ENCODE data around the gene CPNE5. TPM values are rescaled to one million over a fixed set of nuclear protein-coding genes. Genes with fewer than 3 reads are reported as not detected.
"Not testable (repeated sequence)": the region's sequence is repeated elsewhere in the genome, so short reads cannot be mapped to it uniquely, and the experiment has no call there.

The CPNE5 gene
- total RNA-seq, 6 experiments from 2014 or later = 0.12 to 0.37 (median 0.26) TPM; not detected in 2

- Mint-ChIP-seq H3K36me3 (ENCODE audit: low read depth) (no peaks in the 10 kb centered on the region), H3K27ac (no peak overlapping the region), H3K4me1 (ENCODE audit: low read depth) (peaks cover 7% of the 10 kb centered on the region), H3K4me3 (no peak overlapping the region), H3K9me3 (no peaks in the 10 kb centered on the region), H3K27me3 (ENCODE audit: insufficient read depth) (peaks cover 4% of the 10 kb centered on the region)
- no peak for TF ChIP-seq CTCF (IDR thresholded peaks at IDR 0.05)
- DNase-seq = no peak
Measured at GRCh38 chr6:36815962-36816735, 23.1 kb downstream of the CPNE5 start.

DNA sequence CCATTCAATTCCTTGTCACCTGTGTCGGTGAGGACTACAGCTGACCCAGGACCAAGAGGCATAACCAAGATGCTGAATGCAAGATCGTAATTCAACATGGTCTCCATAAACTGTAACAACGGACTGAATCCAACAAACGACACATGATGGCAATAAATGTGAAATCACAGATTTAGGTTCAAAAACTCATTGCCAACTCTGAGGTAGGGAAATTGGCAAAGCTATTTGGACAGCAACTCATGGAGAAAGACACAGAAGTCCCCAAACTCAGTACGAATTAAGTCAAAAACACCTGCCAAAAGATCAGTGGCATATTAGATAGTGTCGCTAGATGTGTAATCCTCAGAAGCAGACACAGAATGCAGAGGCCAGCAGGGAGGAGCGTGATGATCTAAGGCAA, 25.0 kb downstream of the CPNE5 start:
- peaks cover 8% of the 10 kb centered on the region for H3K27me3 Mint-ChIP-seq (ENCODE audit: insufficient read depth)
- no peak overlapping the region for H3K27ac Mint-ChIP-seq
- no peak overlapping the region for H3K4me3 Mint-ChIP-seq
- no peaks in the 10 kb centered on the region for H3K9me3 Mint-ChIP-seq
- no peak for TF ChIP-seq CTCF (IDR thresholded peaks at IDR 0.05)
- no peaks in the 10 kb centered on the region for H3K4me1 Mint-ChIP-seq (ENCODE audit: low read depth)
- no peaks in the 10 kb centered on the region for H3K36me3 Mint-ChIP-seq (ENCODE audit: low read depth)
- DNase-seq = no peak

GRCh38 chr6:36813526-36813925, 25.7 kb downstream of the CPNE5 start:
- DNase-seq = no peak
- no peak for TF ChIP-seq CTCF (IDR thresholded peaks at IDR 0.05)
- H3K4me1 Mint-ChIP-seq (ENCODE audit: low read depth) = no peaks in the 10 kb centered on the region
- H3K4me3 Mint-ChIP-seq = no peak overlapping the region
- H3K9me3 Mint-ChIP-seq = no peaks in the 10 kb centered on the region
- H3K27me3 Mint-ChIP-seq (ENCODE audit: insufficient read depth) = peaks cover 14% of the 10 kb centered on the region
- no peaks in the 10 kb centered on the region for H3K36me3 Mint-ChIP-seq (ENCODE audit: low read depth)
- H3K27ac Mint-ChIP-seq = no peak overlapping the region

DNA sequence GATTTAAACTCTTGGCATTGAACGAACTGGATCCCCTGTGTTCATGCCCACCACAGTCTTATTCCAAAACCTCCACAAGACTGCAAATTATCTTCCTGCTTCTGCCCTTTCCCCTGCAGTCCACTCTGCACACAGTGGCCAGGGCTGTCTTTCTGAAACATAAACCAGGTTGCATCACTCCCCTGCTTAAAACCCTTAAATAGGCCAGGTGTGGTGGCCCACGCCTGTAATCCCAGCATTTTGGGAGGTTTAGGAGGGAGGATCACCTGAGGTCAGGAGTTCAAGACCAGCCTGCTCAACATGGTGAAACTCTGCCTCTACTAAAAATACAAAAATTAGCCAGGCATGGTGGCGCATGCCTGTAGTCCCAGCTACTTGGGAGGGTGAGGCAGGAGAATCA, 26.2 kb downstream of the CPNE5 start:
- not testable (repeated sequence) for H3K27ac Mint-ChIP-seq; H3K36me3 Mint-ChIP-seq (ENCODE audit: low read depth); H3K4me3 Mint-ChIP-seq; DNase-seq; H3K9me3 Mint-ChIP-seq; H3K4me1 Mint-ChIP-seq (ENCODE audit: low read depth)
- peaks cover 19% of the 10 kb centered on the region for H3K27me3 Mint-ChIP-seq (ENCODE audit: insufficient read depth)

GRCh38 chr6:36809941-36810803, 29.1 kb downstream of the CPNE5 start:
- DNase-seq = no peak
- H3K27me3 Mint-ChIP-seq (ENCODE audit: insufficient read depth) = peaks cover 34% of the 10 kb centered on the region
- H3K4me3 Mint-ChIP-seq = no peak overlapping the region
- H3K36me3 Mint-ChIP-seq (ENCODE audit: low read depth) = no peaks in the 10 kb centered on the region
- no peaks in the 10 kb centered on the region for H3K4me1 Mint-ChIP-seq (ENCODE audit: low read depth)
- no peak for TF ChIP-seq CTCF (IDR thresholded peaks at IDR 0.05)
- no peaks in the 10 kb centered on the region for H3K9me3 Mint-ChIP-seq
- no peak overlapping the region for H3K27ac Mint-ChIP-seq

GRCh38 chr6:36809156-36809555, 30.1 kb downstream of the CPNE5 start:
- no peak overlapping the region for H3K4me3 Mint-ChIP-seq
- peaks cover 34% of the 10 kb centered on the region for H3K27me3 Mint-ChIP-seq (ENCODE audit: insufficient read depth)
- H3K36me3 Mint-ChIP-seq (ENCODE audit: low read depth) = no peaks in the 10 kb centered on the region
- no peak for TF ChIP-seq CTCF (IDR thresholded peaks at IDR 0.05)
- no peaks in the 10 kb centered on the region for H3K9me3 Mint-ChIP-seq
- no peak for DNase-seq
- H3K27ac Mint-ChIP-seq = no peak overlapping the region
- H3K4me1 Mint-ChIP-seq (ENCODE audit: low read depth) = no peaks in the 10 kb centered on the region
